Measurements from ENCODE around the gene PHF2.

Gene PHF2

DNA sequence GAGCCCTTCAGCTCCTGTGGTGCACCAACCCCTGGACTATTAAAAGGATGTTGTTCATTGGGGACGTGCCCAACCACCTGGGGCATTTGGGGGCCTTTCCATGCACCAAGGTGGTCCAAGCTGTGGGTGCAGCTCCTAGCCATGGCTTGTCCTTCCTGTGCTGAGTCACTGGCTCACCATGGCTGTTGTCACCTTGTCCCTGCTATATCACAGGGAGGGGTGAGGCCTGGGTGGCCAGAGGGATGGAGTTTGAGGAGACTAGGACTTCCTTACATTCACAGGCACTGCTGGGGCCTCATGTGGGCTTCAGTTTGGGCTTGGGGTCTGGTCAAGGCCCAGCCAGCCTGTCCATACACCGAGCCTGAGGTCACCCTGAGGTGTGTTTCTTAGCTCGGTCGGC lies 45.5 kb downstream of the PHF2 start:
- Histone ChIP-seq H3K36me3 (ENCODE audit: insufficient read depth, low read length) (no peaks in the 10 kb centered on the region), H3K9me3 (ENCODE audit: insufficient read depth, low read depth, low read length) (no peaks in the 10 kb centered on the region), H3K4me1 (ENCODE audit: insufficient read depth, low read length) (peaks cover 11% of the 10 kb centered on the region), H3K27me3 (ENCODE audit: insufficient read depth, low read length) (no peaks in the 10 kb centered on the region), H3K27ac (ENCODE audit: low read depth, low read length) (no peak overlapping the region), H3K4me3 (ENCODE audit: low read length) (no peak overlapping the region), H3K9ac (ENCODE audit: low read depth, low read length) (no peak overlapping the region)
- WGBS: 96% methylated on average over 4 of the region's 4 CpGs

DNA sequence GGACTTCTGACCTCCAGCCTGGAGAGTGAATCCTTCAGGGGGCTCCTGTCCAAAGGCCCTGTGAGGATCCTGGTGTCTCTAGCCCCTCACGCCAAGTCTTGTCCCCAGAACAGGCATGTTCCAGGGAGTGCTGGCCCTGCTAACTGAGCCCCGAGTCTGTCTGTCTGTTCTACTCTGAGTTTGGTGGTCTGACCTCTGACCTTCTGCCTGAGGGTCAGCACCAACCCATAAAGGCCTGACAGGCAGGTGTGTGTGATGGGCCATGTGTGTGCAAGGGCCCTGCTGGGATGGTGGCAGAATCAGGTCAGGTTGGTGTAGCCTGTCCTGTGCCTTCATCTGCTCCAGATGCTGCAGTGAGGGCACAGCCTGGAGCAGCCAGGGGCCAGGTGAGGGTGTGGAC lies 46.3 kb downstream of the PHF2 start:
- no peaks in the 10 kb centered on the region for H3K36me3 ChIP-seq (ENCODE audit: insufficient read depth, low read length)
- H3K9ac ChIP-seq (ENCODE audit: low read depth, low read length): no peak overlapping the region
- 90% methylated on average over 2 of the region's 2 CpGs for WGBS
- H3K4me3 ChIP-seq (ENCODE audit: low read length): no peak overlapping the region
- no peaks in the 10 kb centered on the region for H3K9me3 ChIP-seq (ENCODE audit: insufficient read depth, low read depth, low read length)
- H3K27ac ChIP-seq (ENCODE audit: low read depth, low read length): no peak overlapping the region
- H3K4me1 ChIP-seq (ENCODE audit: insufficient read depth, low read length): peaks cover 4% of the 10 kb centered on the region; the same call in 1 of the 2 replicates
- H3K27me3 ChIP-seq (ENCODE audit: insufficient read depth, low read length): no peaks in the 10 kb centered on the region

DNA sequence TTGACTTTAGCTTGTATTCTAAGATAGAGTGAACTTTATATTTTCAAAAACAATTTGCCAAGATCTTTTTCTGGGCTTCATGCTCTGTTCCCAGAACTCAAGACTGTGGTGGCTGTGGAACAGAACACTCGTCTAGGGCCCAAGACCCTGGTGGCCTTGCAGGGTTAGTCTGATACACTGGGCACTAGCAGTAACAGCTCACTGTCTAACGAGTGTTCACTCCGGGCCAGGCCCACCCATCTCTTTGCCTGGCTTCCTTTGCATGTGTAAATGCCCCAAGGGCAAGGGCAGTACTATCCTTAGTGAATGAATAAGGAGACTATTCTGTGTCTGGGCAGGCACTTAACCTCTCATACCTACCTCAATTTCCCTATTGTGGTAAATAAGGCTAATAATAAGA lies 47.4 kb downstream of the PHF2 start:
- 89% methylated on average over 3 of the region's 3 CpGs for WGBS
- Histone ChIP-seq H3K4me1 (ENCODE audit: insufficient read depth, low read length) (no peaks in the 10 kb centered on the region), H3K27me3 (ENCODE audit: insufficient read depth, low read length) (no peaks in the 10 kb centered on the region)

DNA sequence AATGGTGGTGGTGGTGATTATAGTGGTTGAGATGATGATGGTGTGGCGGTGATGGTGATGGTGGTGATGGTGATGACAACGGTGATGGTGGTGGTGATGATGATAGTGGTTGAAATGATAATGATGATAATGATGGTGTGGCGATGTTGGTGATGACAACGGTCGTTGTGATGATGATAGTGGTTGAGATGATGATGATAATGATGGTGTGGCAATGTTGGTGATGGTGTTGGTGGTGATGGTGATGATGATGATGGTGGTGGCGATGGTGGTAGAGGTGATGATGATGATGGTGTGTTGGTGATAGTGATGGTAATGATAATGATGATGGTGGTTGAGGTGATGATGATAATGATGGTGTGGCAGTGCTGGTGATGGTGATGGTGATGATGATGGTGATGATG lies 48.0 kb downstream of the PHF2 start:
- peaks cover 4% of the 10 kb centered on the region; the same call in 1 of the 2 replicates for H3K9me3 ChIP-seq (ENCODE audit: insufficient read depth, low read depth, low read length)

More for the DNA sequence above, 47.4 kb downstream of the PHF2 start:
- no peak overlapping the region for H3K4me3 ChIP-seq (ENCODE audit: low read length)
- no peaks in the 10 kb centered on the region for H3K36me3 ChIP-seq (ENCODE audit: insufficient read depth, low read length)
- H3K9ac ChIP-seq (ENCODE audit: low read depth, low read length): no peak overlapping the region
- H3K27ac ChIP-seq (ENCODE audit: low read depth, low read length): no peak overlapping the region
- H3K9me3 ChIP-seq (ENCODE audit: insufficient read depth, low read depth, low read length): peaks cover 4% of the 10 kb centered on the region; the same call in 1 of the 2 replicates

DNA sequence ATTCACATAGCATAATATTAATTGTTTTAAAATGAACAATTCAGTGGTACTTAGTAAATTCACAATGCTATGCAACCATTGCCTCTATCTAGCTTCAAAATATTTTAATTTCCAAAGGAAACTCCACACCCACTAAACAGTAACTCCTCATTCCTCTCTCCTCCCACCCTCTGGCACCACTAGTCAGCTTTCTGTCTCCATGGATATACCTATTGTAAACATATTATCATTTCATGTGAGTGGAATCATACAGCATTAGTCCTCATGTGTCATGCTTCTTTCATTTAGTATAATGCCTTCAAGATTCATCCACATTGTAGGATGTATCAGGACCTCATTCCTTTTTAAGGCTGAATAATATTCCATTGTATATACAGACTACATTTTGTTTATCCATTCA lies 48.6 kb downstream of the PHF2 start:
- Histone ChIP-seq H3K4me3 (ENCODE audit: low read length) (no peak overlapping the region), H3K9me3 (ENCODE audit: insufficient read depth, low read depth, low read length) (peaks cover 4% of the 10 kb centered on the region; the same call in 1 of the 2 replicates), H3K36me3 (ENCODE audit: insufficient read depth, low read length) (no peaks in the 10 kb centered on the region), H3K27ac (ENCODE audit: low read depth, low read length) (no peak overlapping the region), H3K27me3 (ENCODE audit: insufficient read depth, low read length) (no peaks in the 10 kb centered on the region), H3K4me1 (ENCODE audit: insufficient read depth, low read length) (no peaks in the 10 kb centered on the region), H3K9ac (ENCODE audit: low read depth, low read length) (no peak overlapping the region)

More for the DNA sequence above, 48.0 kb downstream of the PHF2 start:
- no peak overlapping the region for H3K4me3 ChIP-seq (ENCODE audit: low read length)
- H3K9ac ChIP-seq (ENCODE audit: low read depth, low read length): no peak overlapping the region
- no peaks in the 10 kb centered on the region for H3K27me3 ChIP-seq (ENCODE audit: insufficient read depth, low read length)
- WGBS: 83% methylated on average over 6 of the region's 6 CpGs
- no peak overlapping the region for H3K27ac ChIP-seq (ENCODE audit: low read depth, low read length)
- H3K36me3 ChIP-seq (ENCODE audit: insufficient read depth, low read length): no peaks in the 10 kb centered on the region
- no peaks in the 10 kb centered on the region for H3K4me1 ChIP-seq (ENCODE audit: insufficient read depth, low read length)

DNA sequence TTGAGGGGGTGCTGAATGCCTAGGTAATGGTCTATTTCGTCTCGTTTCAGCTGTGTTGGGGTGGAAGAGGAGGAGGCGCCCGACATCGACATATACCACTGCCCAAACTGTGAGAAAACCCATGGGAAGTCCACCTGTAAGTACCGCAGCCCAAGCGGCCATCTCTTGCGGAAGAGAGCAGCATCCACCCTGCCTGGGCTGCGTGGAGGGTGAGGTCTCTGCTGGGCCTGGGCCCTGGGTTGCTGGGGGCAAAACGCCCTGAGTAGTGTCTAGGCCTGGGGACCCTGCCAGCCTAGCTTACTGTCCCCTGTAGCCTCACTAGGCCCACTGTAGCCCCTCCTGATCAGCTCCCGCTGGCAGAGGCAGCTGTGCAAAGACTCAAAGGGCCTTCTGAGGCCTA lies 53.5 kb downstream of the PHF2 start:
- Histone ChIP-seq H3K27ac (ENCODE audit: low read depth, low read length) (no peak overlapping the region), H3K9ac (ENCODE audit: low read depth, low read length) (no peak overlapping the region), H3K27me3 (ENCODE audit: insufficient read depth, low read length) (no peaks in the 10 kb centered on the region), H3K9me3 (ENCODE audit: insufficient read depth, low read depth, low read length) (peaks cover 4% of the 10 kb centered on the region; the same call in 1 of the 2 replicates), H3K4me1 (ENCODE audit: insufficient read depth, low read length) (no peaks in the 10 kb centered on the region), H3K36me3 (ENCODE audit: insufficient read depth, low read length) (no peaks in the 10 kb centered on the region), H3K4me3 (ENCODE audit: low read length) (no peak overlapping the region)
- WGBS: 95% methylated on average over 11 of the region's 11 CpGs

DNA sequence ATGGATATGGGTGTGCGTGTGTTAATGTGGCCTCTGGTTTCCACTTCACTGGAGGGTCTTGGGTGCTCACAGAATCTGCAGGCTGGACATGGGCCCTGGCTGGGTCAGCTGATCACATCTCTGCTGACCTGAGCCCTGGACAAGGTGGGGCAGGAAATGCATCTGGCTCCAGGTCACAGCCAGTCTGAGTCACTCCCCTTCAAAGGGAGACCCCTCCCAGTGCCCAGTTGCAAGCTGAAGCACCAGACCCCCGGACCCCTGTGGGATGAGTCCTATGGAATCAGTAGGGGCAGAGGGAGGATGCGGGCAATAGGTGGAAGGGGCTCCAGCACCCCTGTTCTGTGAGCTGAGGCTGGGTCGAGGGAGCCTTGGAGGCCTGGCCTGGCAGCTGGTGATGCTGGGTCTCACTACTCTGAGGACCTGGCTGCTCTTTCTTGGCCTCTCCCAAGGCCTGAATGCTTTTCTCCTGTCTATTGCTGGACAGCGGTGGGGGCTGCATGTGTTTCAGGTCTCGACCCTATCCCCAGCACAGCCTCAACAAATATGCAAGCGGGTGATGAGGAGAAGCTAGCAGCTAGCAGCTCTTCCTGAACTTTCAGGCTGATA lies 54.5 kb downstream of the PHF2 start:
- WGBS: 95% methylated on average over 7 of the region's 7 CpGs
- Histone ChIP-seq H3K9ac (ENCODE audit: low read depth, low read length) (no peak overlapping the region), H3K36me3 (ENCODE audit: insufficient read depth, low read length) (no peaks in the 10 kb centered on the region), H3K27ac (ENCODE audit: low read depth, low read length) (no peak overlapping the region), H3K27me3 (ENCODE audit: insufficient read depth, low read length) (no peaks in the 10 kb centered on the region), H3K4me1 (ENCODE audit: insufficient read depth, low read length) (no peaks in the 10 kb centered on the region), H3K4me3 (ENCODE audit: low read length) (no peak overlapping the region), H3K9me3 (ENCODE audit: insufficient read depth, low read depth, low read length) (peaks cover 4% of the 10 kb centered on the region; the same call in 1 of the 2 replicates)

DNA sequence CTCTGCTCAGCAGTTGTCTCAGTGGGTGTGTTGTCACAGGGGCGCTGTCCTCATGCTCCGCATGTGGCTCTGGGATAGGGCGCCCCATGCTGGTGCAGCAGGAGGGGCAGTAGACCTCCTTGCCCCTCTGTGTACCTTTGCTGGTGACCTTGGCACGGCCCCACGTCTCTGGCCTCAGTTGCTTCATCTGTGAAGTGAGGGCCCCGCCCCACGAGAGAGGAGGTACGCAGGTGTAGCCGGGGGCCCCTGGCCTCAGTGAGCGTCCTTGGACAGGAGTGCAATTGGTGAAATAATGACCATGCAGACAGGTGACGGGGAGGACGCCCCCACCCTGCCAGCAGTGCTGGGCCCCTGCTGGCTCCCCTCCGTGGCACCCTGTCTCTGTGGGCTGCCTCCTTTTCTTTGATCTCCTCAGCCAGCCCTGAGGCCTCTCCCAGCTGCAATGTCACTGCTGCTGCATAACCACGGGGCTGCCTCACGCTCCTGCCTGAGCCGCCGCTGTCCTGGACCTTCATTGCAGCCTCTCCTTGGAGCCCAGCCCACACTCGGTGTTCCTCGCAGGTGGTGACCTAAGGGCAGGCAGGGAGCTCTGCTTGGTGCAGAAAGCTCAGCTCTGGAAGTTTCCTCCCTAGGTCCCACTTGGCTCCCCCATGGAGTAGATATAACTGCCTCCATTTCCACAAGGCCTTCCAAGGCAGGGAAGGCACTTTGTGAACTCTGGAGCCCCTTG lies 57.3 kb downstream of the PHF2 start:
- Histone ChIP-seq H3K4me3 (ENCODE audit: low read length) (no peak overlapping the region), H3K36me3 (ENCODE audit: insufficient read depth, low read length) (peaks cover 13% of the 10 kb centered on the region), H3K27ac (ENCODE audit: low read depth, low read length) (no peak overlapping the region), H3K27me3 (ENCODE audit: insufficient read depth, low read length) (no peaks in the 10 kb centered on the region), H3K9ac (ENCODE audit: low read depth, low read length) (no peak overlapping the region), H3K4me1 (ENCODE audit: insufficient read depth, low read length) (no peaks in the 10 kb centered on the region), H3K9me3 (ENCODE audit: insufficient read depth, low read depth, low read length) (peaks cover 14% of the 10 kb centered on the region)
- 90% methylated on average over 19 of the region's 19 CpGs for WGBS

DNA sequence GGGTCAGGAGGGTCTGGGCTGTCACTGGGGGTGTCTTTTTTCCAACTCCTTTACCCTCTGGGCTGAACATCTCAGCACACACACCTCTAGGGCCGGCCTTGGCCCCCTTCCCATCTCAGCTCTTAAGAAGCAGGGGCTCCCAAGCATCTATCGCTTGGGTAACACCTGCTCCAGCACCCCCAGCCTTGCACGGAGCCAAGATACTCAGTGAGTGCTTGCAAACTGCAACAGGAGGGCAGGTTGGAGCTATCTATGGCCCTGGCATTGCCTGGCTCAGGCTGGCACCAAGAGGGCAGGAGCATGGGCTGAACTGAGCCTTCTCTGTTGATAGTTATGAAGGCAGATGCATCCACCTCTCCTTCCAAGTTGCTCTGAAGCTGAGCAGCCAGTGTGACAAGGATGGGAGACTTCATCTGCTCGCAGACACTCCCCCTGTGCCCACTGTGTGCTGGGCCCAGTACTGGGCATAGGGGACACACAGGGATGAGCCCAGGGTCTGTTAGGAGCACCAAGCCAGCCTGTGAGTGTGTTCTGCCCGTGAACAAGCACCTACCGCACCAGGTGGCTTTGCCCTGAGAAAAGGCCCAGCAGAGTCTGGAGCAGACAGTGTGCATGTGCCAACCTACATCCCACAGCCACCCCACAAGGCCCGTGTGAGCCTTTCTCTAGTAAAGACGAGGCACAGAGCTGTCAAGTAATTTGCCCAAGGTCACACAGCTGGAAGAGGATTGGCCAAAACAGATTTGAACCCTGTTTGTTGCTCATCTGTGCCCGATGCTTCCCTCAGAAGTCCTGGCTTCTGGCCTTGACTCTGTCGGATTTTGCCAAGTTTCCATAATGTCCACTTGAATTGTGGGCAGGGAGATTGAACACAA lies 58.2 kb downstream of the PHF2 start:
- Histone ChIP-seq H3K9me3 (ENCODE audit: insufficient read depth, low read depth, low read length) (peaks cover 14% of the 10 kb centered on the region), H3K27ac (ENCODE audit: low read depth, low read length) (no peak overlapping the region), H3K4me1 (ENCODE audit: insufficient read depth, low read length) (no peaks in the 10 kb centered on the region), H3K4me3 (ENCODE audit: low read length) (no peak overlapping the region), H3K27me3 (ENCODE audit: insufficient read depth, low read length) (no peaks in the 10 kb centered on the region), H3K9ac (ENCODE audit: low read depth, low read length) (no peak overlapping the region; the same call in 1 of the 2 replicates), H3K36me3 (ENCODE audit: insufficient read depth, low read length) (peaks cover 13% of the 10 kb centered on the region)
- WGBS: 91% methylated on average over 10 of the region's 10 CpGs

DNA sequence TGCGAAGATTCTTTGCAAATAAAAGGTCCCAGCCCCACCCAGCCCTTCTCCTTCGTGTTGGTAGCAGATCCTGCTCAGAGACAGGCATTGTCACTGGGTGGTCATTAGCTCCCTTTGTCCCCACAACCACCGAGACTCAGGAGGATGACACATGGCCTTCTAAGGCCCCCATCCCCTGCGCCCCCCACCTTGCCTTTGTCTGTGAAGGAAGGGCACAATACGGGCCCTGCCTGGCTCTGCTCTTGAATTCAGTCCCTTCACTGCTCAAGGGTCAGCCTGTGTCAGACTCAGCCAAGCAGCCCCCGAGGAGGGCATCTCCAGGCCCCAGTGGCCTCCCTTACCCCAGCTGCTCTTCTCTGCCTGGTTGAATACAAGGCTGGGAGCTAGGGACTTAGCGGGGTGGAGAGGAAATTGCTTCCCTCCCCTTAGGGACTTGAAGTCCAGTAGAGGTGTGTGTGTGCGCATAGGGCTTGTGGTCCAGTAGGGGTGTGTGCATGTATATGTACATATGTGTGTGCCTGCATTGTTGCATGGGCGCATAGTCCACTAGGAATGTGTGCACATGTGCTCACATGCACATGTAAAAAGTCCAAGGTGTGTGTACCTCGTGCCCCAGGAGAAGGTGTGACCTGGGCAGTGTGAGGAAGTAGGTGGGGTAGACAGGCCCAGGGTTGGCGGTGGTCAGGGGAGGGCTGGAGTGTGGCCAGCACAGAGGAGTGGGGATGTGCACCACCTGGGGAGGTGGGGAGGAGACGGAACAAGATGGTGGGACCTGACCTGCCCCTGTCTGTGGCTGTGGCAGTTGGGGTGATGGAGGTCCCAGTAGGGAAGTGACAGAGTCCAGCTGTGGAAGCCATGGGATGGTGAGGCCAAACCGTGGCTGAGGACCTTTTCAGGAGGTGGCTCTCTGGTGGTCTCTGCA lies 59.1 kb downstream of the PHF2 start:
- peaks cover 14% of the 10 kb centered on the region for H3K9me3 ChIP-seq (ENCODE audit: insufficient read depth, low read depth, low read length)
- no peaks in the 10 kb centered on the region for H3K27me3 ChIP-seq (ENCODE audit: insufficient read depth, low read length)
- H3K27ac ChIP-seq (ENCODE audit: low read depth, low read length): no peak overlapping the region
- no peak overlapping the region for H3K4me3 ChIP-seq (ENCODE audit: low read length)
- 90% methylated on average over 13 of the region's 13 CpGs for WGBS
- peaks cover 13% of the 10 kb centered on the region for H3K36me3 ChIP-seq (ENCODE audit: insufficient read depth, low read length)
- H3K9ac ChIP-seq (ENCODE audit: low read depth, low read length): no peak overlapping the region
- H3K4me1 ChIP-seq (ENCODE audit: insufficient read depth, low read length): no peaks in the 10 kb centered on the region
